Tibial nerve (tissue), 4 donors: ENCODE data around the gene LRRN4CL.

Experiments
- CTCF ChIP-seq, 5 experiments: fragments of 200-600 bp in 3 of 5; fragments of 450-650 bp in 2 of 5; sonication (generic) in 3 of 5; IDR thresholded peaks; one replicate each; pipeline ENCODE4 v1.5.1; 2016 to 2019; ENCODE audit warnings: antibody characterized with exemption in 5 of 5, mild to moderate bottlenecking in 3 of 5, moderate library complexity in 2 of 5
- EP300 ChIP-seq, 2 donors: sonication (generic); formaldehyde crosslinking; IDR thresholded peaks; one replicate each; pipeline ENCODE4 v1.6.1; 2017; ENCODE audit warnings: antibody characterized with exemption in 2 of 2, mild to moderate bottlenecking in 1 of 2
- POLR2A ChIP-seq, 2 donors: fragments of 450-650 bp; IDR thresholded peaks; one replicate each; pipeline ENCODE4 v1.6.1; 2017; ENCODE audit warnings: antibody characterized with exemption in 2 of 2, mild to moderate bottlenecking in 2 of 2, moderate library complexity in 2 of 2

- TF ChIP-seq CTCF (IDR thresholded peaks at IDR 0.05), result no peak
- TF ChIP-seq POLR2A (IDR thresholded peaks at IDR 0.05), result no peak
- no peak for TF ChIP-seq EP300 (IDR thresholded peaks at IDR 0.05)
Measured at GRCh38 chr11:62727872-62728170, 38.5 kb upstream of the LRRN4CL start.
